ENCODE results near the gene IDH2. TPM values are rescaled to one million over a fixed set of nuclear protein-coding genes. Genes with fewer than 3 reads are reported as not detected.

IDH2 gene
- total RNA-seq, 2 experiments from 2014 or later = 332 to 349 TPM

- Mint-ChIP-seq H3K4me3 (no peak overlapping the region), H3K27ac (peak overlapping the region; percentile 22), H3K36me3 (ENCODE audit: low read depth) (peaks cover 3% of the 10 kb centered on the region), H3K9me3 (no peaks in the 10 kb centered on the region), H3K27me3 (no peaks in the 10 kb centered on the region), H3K4me1 (peaks cover 29% of the 10 kb centered on the region)
- no peak for DNase-seq
- ChIA-PET CTCF (interaction anchor here (1.4 to 1.5 kb wide), 2 partner anchors 9 to 29 kb away, joined by 4 to 5 read pairs; no protein-coding TSS in a partner anchor), POLR2A (no interaction called here)
Observed at GRCh38 chr15:90054618-90055097, 47.6 kb downstream of the IDH2 start.

DNA sequence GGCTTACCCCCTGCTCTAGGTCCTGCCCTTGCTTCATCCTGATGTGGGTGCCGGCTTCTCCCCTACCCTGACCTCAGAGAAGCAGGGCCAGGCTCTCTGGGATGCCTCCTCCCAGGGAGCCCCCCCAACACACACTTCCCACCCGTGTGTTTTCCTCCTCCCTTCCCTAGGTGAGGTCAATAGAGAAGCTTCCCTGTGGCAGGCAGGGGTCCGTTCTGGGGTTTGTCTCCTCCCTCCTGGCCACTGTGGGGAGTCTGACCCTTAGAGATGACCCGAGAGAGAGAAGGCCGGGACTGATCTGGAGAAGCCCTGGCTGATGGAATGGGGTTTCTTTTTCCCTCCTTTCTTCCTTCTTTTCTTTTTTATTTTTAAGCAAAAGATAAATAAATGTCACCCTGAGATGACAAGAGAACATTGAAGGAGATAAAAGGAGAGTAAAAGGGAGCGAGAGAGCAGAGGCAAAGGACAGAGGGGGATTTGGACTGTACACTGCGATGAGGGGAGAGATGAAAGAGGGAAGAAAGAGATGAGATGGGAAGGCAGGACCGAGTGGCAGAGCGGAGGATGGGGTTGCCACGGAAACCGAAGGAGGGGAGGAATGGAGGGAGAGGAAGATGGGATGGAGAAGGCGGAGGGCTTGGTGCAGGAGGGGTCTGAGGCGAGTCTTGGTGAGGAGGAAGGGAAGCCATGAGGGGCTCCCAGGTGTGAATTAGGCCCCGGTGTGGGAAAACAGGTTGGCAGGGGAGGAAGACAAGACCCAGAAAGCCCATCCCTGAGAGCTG is 48.4 kb downstream of the IDH2 start:
- no peak overlapping the region for H3K27ac Mint-ChIP-seq
- no peaks in the 10 kb centered on the region for H3K27me3 Mint-ChIP-seq
- H3K4me3 Mint-ChIP-seq = no peak overlapping the region
- H3K9me3 Mint-ChIP-seq = no peaks in the 10 kb centered on the region
- POLR2A ChIA-PET = no interaction called here
- DNase-seq = no peak
- H3K4me1 Mint-ChIP-seq = peaks cover 21% of the 10 kb centered on the region
- CTCF ChIA-PET = interaction anchor here (0.7 to 1.4 kb wide), 5 partner anchors 8 to 34 kb away, joined by 3 to 5 read pairs (median 3); no protein-coding TSS in a partner anchor
- H3K36me3 Mint-ChIP-seq (ENCODE audit: low read depth) = peaks cover 3% of the 10 kb centered on the region

- Mint-ChIP-seq H3K4me1 (peaks cover 10% of the 10 kb centered on the region), H3K27me3 (no peaks in the 10 kb centered on the region), H3K4me3 (no peak overlapping the region), H3K9me3 (no peaks in the 10 kb centered on the region), H3K27ac (no peak overlapping the region), H3K36me3 (ENCODE audit: low read depth) (no peaks in the 10 kb centered on the region)
- no peak for DNase-seq
- CTCF ChIA-PET = interaction anchor here (1.6 kb wide), 1 partner anchor 9 kb away, joined by 4 read pairs; no protein-coding TSS in a partner anchor
- POLR2A ChIA-PET = no interaction called here
Observed at GRCh38 chr15:90051874-90052273, 50.4 kb downstream of the IDH2 start.

- POLR2A ChIA-PET = interaction anchor here (0.7 kb wide), 1 partner anchor 47 kb away, joined by 3 read pairs; no protein-coding TSS in a partner anchor
- no peak for DNase-seq
- no peaks in the 10 kb centered on the region for H3K27me3 Mint-ChIP-seq
- no peaks in the 10 kb centered on the region for H3K36me3 Mint-ChIP-seq (ENCODE audit: low read depth)
- H3K4me3 Mint-ChIP-seq = no peak overlapping the region
- CTCF ChIA-PET = interaction anchor here (0.6 to 1.1 kb wide), 4 partner anchors 9 to 101 kb away, joined by 3 to 5 read pairs (median 4); no protein-coding TSS in a partner anchor
- H3K9me3 Mint-ChIP-seq = no peaks in the 10 kb centered on the region
- H3K27ac Mint-ChIP-seq = no peak overlapping the region
- H3K4me1 Mint-ChIP-seq = peaks cover 17% of the 10 kb centered on the region
Observed at GRCh38 chr15:90049666-90050604, 52.3 kb downstream of the IDH2 start.

DNA sequence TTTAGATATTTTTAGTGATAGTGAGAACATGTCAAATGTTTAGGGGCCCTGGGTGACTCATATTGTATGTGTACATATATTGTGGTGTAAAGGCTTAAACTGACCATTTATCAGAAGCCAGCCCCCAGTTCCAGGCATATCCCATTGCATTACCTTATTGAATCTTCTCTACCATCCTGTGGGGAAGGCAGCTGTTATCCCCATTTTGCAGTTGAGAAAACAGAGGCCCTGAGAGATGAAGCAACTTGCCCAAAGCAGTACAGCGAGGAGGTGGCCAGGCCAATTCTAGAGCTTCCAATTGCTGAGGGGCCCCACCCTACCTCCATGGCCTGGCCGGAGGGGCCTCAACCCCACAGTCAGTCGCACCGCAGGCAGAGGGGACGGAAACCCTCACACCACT is 53.2 kb downstream of the IDH2 start:
- ChIA-PET POLR2A (no interaction called here), CTCF (no interaction called here)
- H3K27me3 Mint-ChIP-seq = no peaks in the 10 kb centered on the region
- peaks cover 13% of the 10 kb centered on the region for H3K4me1 Mint-ChIP-seq
- no peak overlapping the region for H3K27ac Mint-ChIP-seq
- no peak overlapping the region for H3K4me3 Mint-ChIP-seq
- H3K36me3 Mint-ChIP-seq (ENCODE audit: low read depth) = no peaks in the 10 kb centered on the region
- no peaks in the 10 kb centered on the region for H3K9me3 Mint-ChIP-seq
- no peak for DNase-seq

DNA sequence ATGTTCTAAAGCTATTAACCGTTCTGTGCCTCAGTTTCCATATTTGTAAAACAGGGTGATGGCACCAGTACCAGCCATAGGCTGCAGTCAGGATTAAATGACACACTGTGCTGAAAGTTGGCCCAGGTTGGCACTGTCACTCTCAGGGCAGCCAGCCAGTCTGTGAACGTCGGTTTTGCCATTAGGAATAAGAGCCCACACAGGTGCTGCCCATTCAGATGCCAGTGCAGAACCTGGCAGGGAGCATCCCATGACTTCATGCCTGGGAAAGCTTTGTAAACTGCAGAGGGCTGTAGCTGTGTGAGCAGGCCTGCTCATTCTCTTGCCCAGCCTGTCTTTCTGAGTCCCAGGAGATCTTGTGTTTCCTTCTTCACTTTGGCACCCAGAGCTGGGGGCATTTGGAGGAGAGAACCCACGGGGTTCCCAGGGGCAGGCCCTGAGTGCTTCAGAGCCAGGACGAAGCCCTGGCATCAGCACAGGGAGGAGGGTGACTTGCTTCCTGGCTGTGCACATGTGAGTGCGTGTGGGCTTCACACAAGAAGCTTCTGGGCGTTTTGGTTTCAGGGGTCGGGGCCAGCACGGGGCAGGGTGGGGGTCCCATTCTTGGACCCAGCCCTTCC is 54.2 kb downstream of the IDH2 start:
- ChIA-PET POLR2A (no interaction called here), CTCF (interaction anchor here (0.5 to 3.8 kb wide), 2 partner anchors 9 to 148 kb away, joined by 3 to 10 read pairs; no protein-coding TSS in a partner anchor)
- H3K27me3 Mint-ChIP-seq = no peaks in the 10 kb centered on the region
- H3K27ac Mint-ChIP-seq = no peak overlapping the region
- no peaks in the 10 kb centered on the region for H3K36me3 Mint-ChIP-seq (ENCODE audit: low read depth)
- no peak overlapping the region for H3K4me3 Mint-ChIP-seq
- H3K9me3 Mint-ChIP-seq = no peaks in the 10 kb centered on the region
- H3K4me1 Mint-ChIP-seq = peaks cover 15% of the 10 kb centered on the region
- no peak for DNase-seq

GRCh38 chr15:90046911-90047392 is 55.3 kb downstream of the IDH2 start:
- POLR2A ChIA-PET = no interaction called here
- Mint-ChIP-seq H3K27ac (peak overlapping the region; percentile 46), H3K4me3 (no peak overlapping the region), H3K27me3 (no peaks in the 10 kb centered on the region), H3K36me3 (ENCODE audit: low read depth) (no peaks in the 10 kb centered on the region), H3K9me3 (no peaks in the 10 kb centered on the region), H3K4me1 (peaks cover 15% of the 10 kb centered on the region)
- DNase-seq = no peak
- CTCF ChIA-PET = interaction anchor here (1.8 to 3.8 kb wide), 2 partner anchors 10 to 16 kb away, joined by 4 to 10 read pairs; no protein-coding TSS in a partner anchor

GRCh38 chr15:90046289-90046688 is 56.0 kb downstream of the IDH2 start:
- H3K4me3 Mint-ChIP-seq = no peak overlapping the region
- H3K27me3 Mint-ChIP-seq = no peaks in the 10 kb centered on the region
- ChIA-PET CTCF (interaction anchor here (0.7 to 3.8 kb wide), 5 partner anchors 8 to 57 kb away, joined by 3 to 10 read pairs (median 4); no protein-coding TSS in a partner anchor), POLR2A (no interaction called here)
- H3K9me3 Mint-ChIP-seq = no peaks in the 10 kb centered on the region
- H3K4me1 Mint-ChIP-seq = peaks cover 13% of the 10 kb centered on the region
- no peaks in the 10 kb centered on the region for H3K36me3 Mint-ChIP-seq (ENCODE audit: low read depth)
- DNase-seq = no peak
- no peak overlapping the region for H3K27ac Mint-ChIP-seq

DNA sequence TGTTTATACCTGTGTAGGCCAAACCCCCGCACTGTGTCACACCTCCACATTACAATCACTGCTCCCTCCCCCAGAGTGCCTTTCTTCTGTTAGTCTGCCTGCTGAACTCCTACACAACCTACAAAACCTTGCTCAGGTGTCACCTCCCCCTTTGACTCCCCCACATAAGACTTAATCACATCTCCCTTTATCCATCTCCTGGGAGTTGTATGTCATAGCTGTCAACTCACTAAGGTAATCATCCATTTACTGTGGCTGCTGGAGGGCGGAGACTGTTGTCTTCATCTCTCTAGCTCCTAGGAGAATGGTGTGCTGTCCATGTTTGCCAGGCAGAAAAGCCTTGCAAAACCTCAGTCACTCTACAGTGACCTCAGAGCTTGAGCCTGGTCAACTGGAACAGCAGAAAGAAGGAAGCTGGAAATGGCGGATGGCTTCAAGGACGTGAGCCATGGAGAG is 57.3 kb downstream of the IDH2 start:
- no peak overlapping the region for H3K27ac Mint-ChIP-seq
- no peak for DNase-seq
- H3K4me3 Mint-ChIP-seq = no peak overlapping the region
- peaks cover 21% of the 10 kb centered on the region for H3K4me1 Mint-ChIP-seq
- H3K36me3 Mint-ChIP-seq (ENCODE audit: low read depth) = no peaks in the 10 kb centered on the region
- no peaks in the 10 kb centered on the region for H3K9me3 Mint-ChIP-seq
- CTCF ChIA-PET = interaction anchor here (0.8 to 3.8 kb wide), 6 partner anchors 9 to 14 kb away, joined by 3 to 10 read pairs (median 3); no protein-coding TSS in a partner anchor
- POLR2A ChIA-PET = no interaction called here
- no peaks in the 10 kb centered on the region for H3K27me3 Mint-ChIP-seq

- Mint-ChIP-seq H3K4me3 (no peak overlapping the region), H3K4me1 (peaks cover 23% of the 10 kb centered on the region), H3K27me3 (no peaks in the 10 kb centered on the region), H3K36me3 (ENCODE audit: low read depth) (no peaks in the 10 kb centered on the region), H3K27ac (no peak overlapping the region), H3K9me3 (no peaks in the 10 kb centered on the region)
- no peak for DNase-seq
- CTCF ChIA-PET = interaction anchor here (1.6 to 3.8 kb wide), 2 partner anchors 9 to 13 kb away, joined by 3 to 10 read pairs; no protein-coding TSS in a partner anchor
- POLR2A ChIA-PET = no interaction called here
Observed at GRCh38 chr15:90044191-90044590, 58.1 kb downstream of the IDH2 start.

- H3K27ac Mint-ChIP-seq = no peak overlapping the region
- H3K4me1 Mint-ChIP-seq = peaks cover 26% of the 10 kb centered on the region
- H3K27me3 Mint-ChIP-seq = no peaks in the 10 kb centered on the region
- H3K9me3 Mint-ChIP-seq = no peaks in the 10 kb centered on the region
- CTCF ChIA-PET = interaction anchor here (1.3 to 1.6 kb wide), 3 partner anchors 8 to 12 kb away, joined by 3 to 5 read pairs (median 4); no protein-coding TSS in a partner anchor
- POLR2A ChIA-PET = no interaction called here
- no peaks in the 10 kb centered on the region for H3K36me3 Mint-ChIP-seq (ENCODE audit: low read depth)
- DNase-seq = no peak
- H3K4me3 Mint-ChIP-seq = no peak overlapping the region
Observed at GRCh38 chr15:90043530-90044010, 58.7 kb downstream of the IDH2 start.

All from activated CD4-positive, alpha-beta T cell treated with anti-CD3 and anti-CD28 coated beads, Interleukin-2, amount 10 ng/mL, durations not matched to agents 7 days and 5 days (primary cell).